IMR-90 (cell line): ENCODE results near the gene HEBP1. TPM values are rescaled to one million over a fixed set of nuclear protein-coding genes. Genes with fewer than 3 reads are reported as not detected.

ENCODE experiments used
- ATAC-seq: fragments of 200-7000 bp; cut with Tn5 transposase; 2 replicates; pipeline ENCODE4 v1.9.1; 2020; ENCODE audit warnings: low read depth, mild to moderate bottlenecking, moderate library complexity
- BruUV-seq: library from RNA; stranded (reverse); fragments of 400-500 nt; replicated peaks from 2 replicates; lab custom pipeline; 2021; lab: Mats Ljungman, UMichigan
- CTCF ChIA-PET: fragments of 300-600 bp; formaldehyde crosslinking; extraction: SDS; loops from one replicate; lab custom pipeline; 2021; ENCODE audit warnings: antibody characterized with exemption; lab: Yijun Ruan, JAX
- POLR2A ChIA-PET: fragments of 300-600 bp; sonication (Branson Sonifier 250); formaldehyde crosslinking; loops from one replicate; lab custom pipeline; 2022; ENCODE audit warnings: antibody characterized with exemption; ENCODE audit not compliant: unreplicated experiment; lab: Charles Lee
- DNase-seq: peaks from one replicate; pipeline ENCODE4 v3.0.0; 2013
- H2AFZ ChIP-seq: replicated peaks from 2 replicates; pipeline ENCODE3; 2013; ENCODE audit warnings: low read length, mild to moderate bottlenecking; ENCODE audit not compliant: poor library complexity
- H2AK5ac ChIP-seq: 2 replicates; pipeline ENCODE4 v1.6.1; 2013; ENCODE audit warnings: low read depth, low read length, inconsistent platforms
- H2AK9ac ChIP-seq: replicated peaks from 2 replicates; pipeline ENCODE3; 2013; ENCODE audit warnings: mild to moderate bottlenecking, low read depth, low read length, moderate library complexity; ENCODE audit not compliant: poor library complexity
- H2BK120ac ChIP-seq: 2 replicates; pipeline ENCODE4 v1.6.1; 2013; ENCODE audit warnings: low read depth, low read length, inconsistent platforms
- H2BK15ac ChIP-seq: 3 replicates; pipeline ENCODE4 v1.6.1; 2013; ENCODE audit warnings: low read depth, low read length, inconsistent platforms
- H2BK20ac ChIP-seq: 2 replicates; pipeline ENCODE4 v1.6.1; 2013; ENCODE audit warnings: low read depth, mild to moderate bottlenecking, inconsistent platforms, low read length, moderate library complexity
- H2BK5ac ChIP-seq: 2 replicates; pipeline ENCODE4 v1.6.1; 2013; ENCODE audit warnings: mild to moderate bottlenecking, low read depth, low read length, inconsistent platforms; ENCODE audit not compliant: poor library complexity, severe bottlenecking
- H3K14ac ChIP-seq: replicated peaks from 2 replicates; pipeline ENCODE4 v1.6.1; 2013; ENCODE audit warnings: low read depth, low read length, inconsistent platforms
- H3K18ac ChIP-seq: 2 replicates; pipeline ENCODE4 v1.6.1; 2013; ENCODE audit warnings: low read depth, low read length, control low read depth
- H3K23ac ChIP-seq: 2 replicates; pipeline ENCODE4 v1.6.1; 2013; ENCODE audit warnings: low read depth, low read length, inconsistent platforms
- H3K27ac ChIP-seq: 2 replicates; pipeline ENCODE4 v1.5.1; 2013; ENCODE audit warnings: mild to moderate bottlenecking, control low read depth, low read length; ENCODE audit not compliant: insufficient read depth
- H3K27me3 ChIP-seq: 2 replicates; pipeline ENCODE4 v1.6.1; 2013; ENCODE audit warnings: low read length; ENCODE audit not compliant: control insufficient read depth, insufficient read depth
- H3K36me3 ChIP-seq: 2 replicates; pipeline ENCODE4 v1.6.1; 2013; ENCODE audit warnings: low read length, mixed read lengths; ENCODE audit not compliant: control insufficient read depth, insufficient read depth
- H3K4ac ChIP-seq: 2 replicates; pipeline ENCODE4 v1.6.1; 2013; ENCODE audit warnings: low read depth, low read length, inconsistent platforms
- H3K4me1 ChIP-seq: 2 replicates; pipeline ENCODE4 v1.6.1; 2013; ENCODE audit warnings: low read length, mixed read lengths; ENCODE audit not compliant: control insufficient read depth, insufficient read depth
- H3K4me2 ChIP-seq: 2 replicates; pipeline ENCODE4 v1.6.1; 2013; ENCODE audit warnings: low read depth, mild to moderate bottlenecking, control low read depth, low read length, moderate library complexity
- H3K4me3 ChIP-seq: 2 replicates; pipeline ENCODE4 v1.5.1; 2013; ENCODE audit warnings: low read depth, mild to moderate bottlenecking, control low read depth, low read length, moderate library complexity; ENCODE audit not compliant: insufficient read depth
- H3K56ac ChIP-seq: 2 replicates; pipeline ENCODE4 v1.6.1; 2013; ENCODE audit warnings: low read length, inconsistent platforms; ENCODE audit not compliant: insufficient read depth; ENCODE audit errors: extremely low read depth
- H3K79me1 ChIP-seq, 2 experiments: 2 replicates each; pipeline ENCODE4 v1.6.1; 2013; ENCODE audit warnings: low read length in 2 of 2, inconsistent platforms in 1 of 2, low read depth in 1 of 2
- H3K9ac ChIP-seq: 2 replicates; pipeline ENCODE4 v1.6.1; 2013; ENCODE audit warnings: low read depth, low read length, control low read depth
- H3K9me1 ChIP-seq: 2 replicates; pipeline ENCODE4 v1.6.1; 2013; ENCODE audit warnings: low read length, inconsistent platforms; ENCODE audit not compliant: insufficient read depth
- H3K9me3 ChIP-seq: 2 replicates; pipeline ENCODE4 v1.6.1; 2013; ENCODE audit warnings: low read length; ENCODE audit not compliant: control insufficient read depth, insufficient read depth
- H4K20me1 ChIP-seq: 2 replicates; pipeline ENCODE4 v1.6.1; 2013; ENCODE audit warnings: low read length, inconsistent platforms; ENCODE audit not compliant: insufficient read depth
- H4K5ac ChIP-seq: 2 replicates; pipeline ENCODE4 v1.6.1; 2013; ENCODE audit warnings: mild to moderate bottlenecking, low read depth, low read length, control low read depth
- H4K8ac ChIP-seq, 2 experiments: 2 replicates each; pipeline ENCODE4 v1.6.1; 2013; ENCODE audit warnings: low read depth in 2 of 2, low read length in 2 of 2, control low read depth in 1 of 2, inconsistent platforms in 1 of 2
- H4K91ac ChIP-seq: 2 replicates; pipeline ENCODE4 v1.6.1; 2013; ENCODE audit warnings: low read depth, low read length, inconsistent platforms; ENCODE audit not compliant: insufficient read depth
- BHLHE40 ChIP-seq: fragments of 150-350 bp; IDR thresholded peaks from 2 replicates; pipeline ENCODE4 v1.6.1; 2016; ENCODE audit warnings: mild to moderate bottlenecking, low read depth, low read length
- CEBPB ChIP-seq: IDR thresholded peaks from 2 replicates; pipeline ENCODE4 v1.6.1; 2012; ENCODE audit warnings: low read depth, low read length, improper control_type of control experiment
- CHD1 ChIP-seq: IDR thresholded peaks from 2 replicates; pipeline ENCODE4 v1.6.1; 2012; ENCODE audit warnings: low read depth, low read length, improper control_type of control experiment
- MAFK ChIP-seq: IDR thresholded peaks from 2 replicates; pipeline ENCODE4 v1.6.1; 2012; ENCODE audit warnings: low read depth, low read length, improper control_type of control experiment
- MXI1 ChIP-seq: IDR thresholded peaks from 2 replicates; pipeline ENCODE4 v1.6.1; 2012; ENCODE audit warnings: low read depth, mild to moderate bottlenecking, low read length, moderate library complexity, borderline replicate concordance
- RAD21 ChIP-seq: IDR thresholded peaks from 2 replicates; pipeline ENCODE4 v1.6.1; 2012; ENCODE audit warnings: low read length, improper control_type of control experiment
- dilution Hi-C: fragments of 300-500 bp; cut with HindIII; formaldehyde crosslinking; loops from one replicate; pipeline ENCODE4 v1.14.3; 2018; ENCODE audit warnings: low sequenced_read_pairs; ENCODE audit not compliant: unreplicated experiment
- in situ Hi-C: fragments of 300-500 bp; cut with MboI; formaldehyde crosslinking; loops from 3 replicates; pipeline ENCODE4 v1.14.3; 2019; ENCODE audit warnings: low sequenced_read_pairs, inconsistent platforms, mixed read lengths
- intact Hi-C: fragments of 100-400 bp; cut with micrococcal nuclease; formaldehyde crosslinking; loops from 2 replicates; pipeline ENCODE4 v1.10.0; 2022
- polyA plus RNA-seq, 3 experiments: library from polyadenylated mRNA; depleted of rRNA; stranded (reverse); fragments of >200 nt; gene quantifications; 2 replicates each; pipeline ENCODE4 v1.2.3, GENCODE V29; 2012; ENCODE audit warnings: low replicate concordance in 1 of 3
- total RNA-seq: library from RNA; depleted of rRNA; stranded (reverse); fragments of >200 nt; gene quantifications from 2 replicates; pipeline ENCODE4 v1.2.3, GENCODE V29; 2012

The HEBP1 gene
- total and polyA plus RNA-seq, 2 of the 4 experiments (the other 2 are of a cell fraction), result 18.8 to 49.2 TPM

GRCh38 chr12:12945591-12945990, 54.5 kb downstream of the HEBP1 start:
- TF ChIP-seq CHD1, result no peak
- TF ChIP-seq RAD21, result no peak
- TF ChIP-seq MAFK, result peak; percentile 32; the same call in 1 of the 2 replicates
- TF ChIP-seq CEBPB, result no peak
- no peak for TF ChIP-seq BHLHE40
- no peak for TF ChIP-seq MXI1

More at GRCh38 chr12:12945591-12945990, 54.5 kb downstream of the HEBP1 start:
- Histone ChIP-seq H2BK120ac (no peak overlapping the region), H3K18ac (no peak overlapping the region), H4K91ac (no peak overlapping the region), H3K79me1 (no peaks in the 10 kb centered on the region), H4K20me1 (no peaks in the 10 kb centered on the region), H3K56ac (no peak overlapping the region), H3K23ac (no peak overlapping the region), H3K27ac (no peak overlapping the region), H3K9ac (no peak overlapping the region), H3K27me3 (no peaks in the 10 kb centered on the region), H3K4me3 (no peak overlapping the region), H2AK9ac (no peak overlapping the region), H3K4ac (no peak overlapping the region), H2BK5ac (no peak overlapping the region), H3K9me1 (0 out of 2 replicates have a peak, but pooled peaks cover 6% of the 10 kb centered on the region), H3K9me3 (no peaks in the 10 kb centered on the region), H4K5ac (no peak overlapping the region), H2BK20ac (no peak overlapping the region), H2BK15ac (no peak overlapping the region), H3K4me2 (no peak overlapping the region), H3K4me1 (peaks cover 2% of the 10 kb centered on the region; the same call in 1 of the 2 replicates), H2AK5ac (no peak overlapping the region), H3K36me3 (peaks cover 2% of the 10 kb centered on the region), H2AFZ (no peak overlapping the region), H4K8ac (no peak overlapping the region), H3K14ac (no peak overlapping the region)
- POLR2A ChIA-PET, result no interaction called here
- in situ Hi-C loops, result no loop called here
- no peak for DNase-seq
- CTCF ChIA-PET, result no interaction called here
- dilution Hi-C loops, result no loop called here
- intact Hi-C loops, result no loop called here
- no TSS peak for BruUV-seq
- ATAC-seq, result no peak
